LoVo (cell line): ENCODE results near the gene EGF.

Experiments used
- DNase-seq: peaks from one replicate; pipeline ENCODE4 v3.0.0-alpha.2; 2016; ENCODE audit warnings: low spot score

EGF gene

DNA sequence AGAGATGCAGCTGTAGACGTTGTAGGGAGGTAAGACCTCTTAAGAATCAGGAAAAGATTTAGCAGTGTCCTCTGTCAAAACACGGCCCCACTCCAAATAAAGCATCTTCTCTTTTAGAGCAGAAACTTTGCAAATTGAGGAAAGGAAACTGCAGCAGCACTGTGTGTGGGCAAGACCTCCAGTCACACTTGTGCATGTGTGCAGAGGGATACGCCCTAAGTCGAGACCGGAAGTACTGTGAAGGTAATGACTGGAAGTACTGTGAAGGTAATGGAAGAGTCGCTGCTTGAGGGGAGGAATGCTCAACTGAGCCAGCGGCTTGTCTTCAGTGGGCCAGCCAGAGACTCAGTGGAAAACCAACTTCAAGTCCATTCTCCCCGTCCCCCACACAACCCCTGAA lies 46.5 kb downstream of the EGF start:
- no peak for DNase-seq

DNA sequence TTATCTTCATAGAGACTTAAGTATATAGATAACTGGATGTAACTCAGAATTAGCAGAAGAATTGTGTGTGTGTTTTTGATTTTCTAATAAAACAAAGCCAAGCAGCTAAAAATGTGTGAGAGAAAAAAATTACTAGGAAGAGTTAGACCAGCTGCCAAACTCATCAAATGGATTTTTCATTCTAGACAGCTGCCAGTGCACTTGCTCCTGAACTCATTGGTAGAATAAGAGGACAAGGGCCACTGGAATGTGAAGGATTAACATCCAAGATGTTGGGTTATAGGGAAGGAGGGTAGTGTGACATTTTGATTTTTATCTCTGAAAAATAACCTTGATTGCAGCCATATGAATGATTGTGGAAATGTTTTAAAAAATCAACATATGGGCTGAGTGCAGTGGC lies 49.7 kb downstream of the EGF start:
- DNase-seq = no peak

DNA sequence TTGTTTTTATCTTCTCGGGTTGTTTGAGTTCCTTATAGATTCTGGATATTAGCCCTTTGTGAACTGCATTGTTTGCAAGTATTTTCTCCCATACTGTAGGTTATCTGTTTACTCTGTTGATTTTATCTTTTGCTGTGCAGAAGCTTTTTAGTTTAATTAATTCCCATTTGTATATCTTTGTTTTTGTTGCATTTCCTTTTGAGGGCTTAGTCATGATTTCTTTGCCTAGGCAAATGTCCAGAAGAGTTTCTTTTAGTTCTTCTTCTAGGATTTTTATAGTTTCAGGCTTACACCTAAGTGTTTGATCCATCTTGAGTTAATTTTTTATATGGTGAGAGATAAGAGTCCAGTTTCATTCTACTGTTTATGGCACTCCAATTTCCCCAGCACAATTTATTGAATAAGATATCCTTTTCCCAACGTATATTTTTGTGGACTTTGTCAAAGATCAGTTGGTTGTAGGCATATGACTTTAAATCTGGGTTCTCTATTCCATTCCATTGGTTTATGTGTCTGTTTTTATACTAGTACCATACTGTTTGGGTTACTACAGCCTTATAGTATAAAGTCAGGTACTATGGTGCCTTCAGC lies 54.3 kb downstream of the EGF start:
- peak; percentile 41 for DNase-seq

DNA sequence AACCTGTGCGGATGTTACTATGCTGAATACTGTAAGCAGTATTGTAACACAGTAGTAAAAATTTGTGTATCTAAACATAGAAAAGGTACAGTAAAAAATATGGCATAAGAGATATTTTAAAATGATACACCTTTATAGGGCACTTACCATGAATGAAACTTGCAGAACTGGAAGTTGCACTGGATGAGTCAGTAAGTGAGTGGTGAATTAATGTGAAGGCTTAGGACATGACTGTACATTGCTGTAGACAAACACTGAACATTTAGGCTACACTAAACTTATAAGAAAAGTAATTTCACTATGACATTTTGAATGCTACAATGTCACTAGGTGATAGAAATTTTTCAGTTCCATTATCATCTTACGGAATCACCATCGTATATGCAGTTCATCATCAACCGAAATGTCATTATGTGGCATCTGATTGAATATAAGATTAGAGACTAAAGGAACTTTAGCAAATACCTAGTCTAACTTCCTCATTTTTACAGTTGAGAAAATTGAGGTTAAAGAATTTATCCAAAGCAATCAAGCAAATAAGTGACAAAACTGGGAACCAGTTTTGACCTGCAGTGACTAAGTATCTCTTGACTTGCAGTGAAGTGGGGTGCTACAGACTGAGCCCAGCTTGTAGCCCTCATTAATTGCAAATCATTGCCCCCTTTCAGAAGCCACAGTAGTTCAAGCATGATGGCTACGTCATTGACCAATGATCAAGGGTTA lies 55.3 kb downstream of the EGF start:
- peak; percentile 66 for DNase-seq

GRCh38 chr4:109969087-109969486 lies 56.4 kb downstream of the EGF start:
- DNase-seq = no peak

DNA sequence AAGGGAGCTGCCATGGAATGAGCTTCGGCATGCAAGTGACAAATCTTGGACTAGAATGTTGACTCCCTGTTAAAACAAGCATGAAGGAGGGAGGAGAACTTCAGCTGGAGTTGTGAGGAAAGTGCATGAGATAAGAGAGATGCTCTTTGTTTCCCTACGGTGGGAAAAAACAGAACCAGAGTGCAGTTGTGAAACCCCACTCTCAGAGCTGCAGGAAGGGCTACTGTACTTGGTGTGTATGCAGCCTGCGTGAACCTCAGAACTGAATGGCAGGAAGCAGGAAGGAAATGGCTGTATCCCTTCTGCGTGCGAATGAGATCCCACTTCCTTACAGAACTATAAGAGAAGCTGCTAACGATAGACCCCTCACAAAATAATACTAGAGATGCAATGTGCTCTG lies 57.2 kb downstream of the EGF start:
- DNase-seq = no peak

GRCh38 chr4:109972786-109973528 lies 60.3 kb downstream of the EGF start:
- no peak for DNase-seq

- DNase-seq = no peak
These were observed 60.8 kb downstream of the EGF start for GRCh38 chr4:109973529-109973905.

GRCh38 chr4:109976189-109976588 lies 63.5 kb downstream of the EGF start:
- DNase-seq = no peak

GRCh38 chr4:109977854-109978501 lies 65.3 kb downstream of the EGF start:
- DNase-seq = peak; percentile 60

GRCh38 chr4:109978704-109979454 lies 66.2 kb downstream of the EGF start:
- DNase-seq = no peak

DNA sequence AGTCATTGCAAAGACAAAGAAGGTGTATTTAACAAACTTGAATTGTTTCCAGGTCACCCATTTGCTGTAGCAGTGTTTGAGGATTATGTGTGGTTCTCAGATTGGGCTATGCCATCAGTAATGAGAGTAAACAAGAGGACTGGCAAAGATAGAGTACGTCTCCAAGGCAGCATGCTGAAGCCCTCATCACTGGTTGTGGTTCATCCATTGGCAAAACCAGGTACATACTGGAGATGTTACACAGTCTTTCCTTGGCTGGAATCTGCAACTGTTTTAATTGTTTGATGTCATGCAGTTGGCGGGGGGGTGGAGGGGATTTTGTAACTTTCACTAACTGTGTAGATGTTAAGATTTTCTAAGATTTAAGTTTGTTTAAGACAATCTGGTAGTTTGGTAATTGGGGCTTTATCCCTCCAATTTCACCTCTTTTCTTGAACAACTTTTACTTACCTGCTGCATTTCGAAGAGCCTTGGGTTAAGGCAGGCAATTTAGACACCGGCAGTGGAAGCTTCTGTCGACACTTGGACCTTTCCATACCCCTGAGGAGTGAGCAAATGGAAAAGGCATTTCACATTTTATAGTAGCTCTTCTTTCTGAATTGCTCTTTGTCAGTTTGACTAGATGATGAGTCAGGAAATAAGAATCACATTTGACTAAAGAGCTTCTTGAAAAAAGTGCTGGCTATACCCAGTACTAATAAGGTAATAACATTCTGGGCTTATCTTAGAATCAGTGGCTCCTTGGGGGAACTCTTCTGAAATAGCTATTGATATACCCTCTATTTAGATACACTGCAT lies 67.4 kb downstream of the EGF start:
- DNase-seq = no peak

DNA sequence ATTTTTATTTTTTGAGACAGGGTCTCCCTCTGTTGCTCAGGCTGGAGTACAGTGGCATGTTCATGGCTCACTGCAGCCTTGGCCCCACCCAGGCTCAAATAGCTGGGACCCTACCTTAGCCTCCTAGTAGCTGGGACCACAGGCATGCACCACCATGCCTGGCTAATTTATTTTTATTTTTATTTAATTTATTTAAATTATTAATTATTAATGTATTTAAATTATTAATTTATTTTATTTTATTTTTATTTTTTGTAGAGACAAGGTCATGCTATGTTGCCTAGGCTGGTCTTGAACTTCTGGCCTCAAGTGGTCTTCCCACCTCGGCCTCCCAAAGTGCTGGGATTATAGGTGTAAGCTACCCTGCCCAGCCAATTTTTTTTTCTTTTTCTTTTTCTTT lies 69.3 kb downstream of the EGF start:
- DNase-seq = no peak

GRCh38 chr4:109982521-109982920 lies 69.8 kb downstream of the EGF start:
- DNase-seq = no peak

DNA sequence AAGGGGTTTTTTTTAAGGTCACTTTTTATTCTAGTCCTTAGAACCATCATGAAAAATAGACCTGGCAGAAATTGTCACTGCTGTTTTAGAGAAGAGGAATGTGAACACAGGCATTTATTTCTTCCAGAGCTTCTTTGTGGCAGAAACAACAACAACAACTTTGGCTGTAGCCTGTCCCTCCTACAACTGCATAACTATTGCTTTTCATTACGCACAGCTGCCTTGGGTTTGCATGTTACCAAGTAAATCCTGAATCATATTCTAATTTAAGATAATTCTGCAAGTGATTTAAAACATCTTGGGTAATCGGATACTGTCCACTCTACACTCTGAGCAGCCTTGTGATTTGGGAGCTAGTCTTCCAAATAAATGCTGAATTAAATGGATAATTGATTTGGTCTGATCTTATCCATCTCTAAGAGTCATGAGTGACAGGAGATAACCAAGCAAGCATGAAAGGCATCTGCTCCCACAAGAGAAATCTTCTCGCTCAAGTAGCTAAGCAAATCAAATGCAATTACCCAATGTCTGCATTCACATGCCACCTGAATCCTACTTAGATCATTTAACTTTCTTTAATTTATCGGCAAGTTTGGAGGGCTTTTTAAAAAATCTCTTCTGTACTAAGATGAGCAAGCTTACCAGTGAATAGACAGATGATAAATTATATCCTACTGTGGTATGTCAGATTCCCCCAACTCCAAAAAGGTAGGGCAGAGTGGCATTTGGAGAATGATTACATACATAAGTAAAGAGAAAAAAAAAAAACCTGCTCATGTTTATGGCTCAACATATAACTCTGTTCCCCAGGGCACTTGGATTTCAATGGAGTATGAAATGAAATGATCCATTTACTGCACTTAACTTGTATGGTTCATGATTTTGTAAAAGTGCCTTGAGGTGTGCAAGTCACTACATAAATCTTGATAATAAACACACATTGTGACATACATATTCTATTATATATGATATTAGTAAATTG lies 73.6 kb downstream of the EGF start:
- DNase-seq = no peak

GRCh38 chr4:109989044-109989443 lies 76.4 kb downstream of the EGF start:
- peak; percentile 45 for DNase-seq

DNA sequence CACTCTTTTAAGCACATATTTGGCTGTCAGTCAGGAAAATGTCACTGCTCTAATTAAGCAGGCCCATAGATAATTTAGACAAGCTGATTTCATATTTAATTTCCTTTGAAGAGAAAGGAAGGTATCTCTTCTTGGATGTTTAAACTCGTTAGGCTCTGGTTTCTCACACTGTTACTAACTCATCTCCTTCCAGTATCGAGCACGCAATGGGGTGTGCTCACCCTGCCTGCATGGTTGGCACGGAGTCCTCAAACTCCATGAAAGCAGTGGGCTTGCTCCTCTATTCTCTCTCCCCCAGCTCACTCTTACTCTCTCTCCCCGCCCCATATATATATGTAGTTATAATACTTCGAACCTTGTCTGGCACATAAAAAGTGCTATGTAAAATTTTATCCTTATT lies 76.9 kb downstream of the EGF start:
- DNase-seq = no peak

- no peak for DNase-seq
These were observed 77.9 kb downstream of the EGF start for GRCh38 chr4:109990261-109991257.

- no peak for DNase-seq
These were observed 80.4 kb downstream of the EGF start for GRCh38 chr4:109993116-109993515.
